OCI-LY3 (cell line): ENCODE data around the gene ADGRB3.
A peak's percentile ranks its signal among the peaks of the same experiment; 100 is the strongest.

Experiments used
- H2AFZ ChIP-seq: fragments of 200-600, 300-600 bp; shearing (Covaris generic); 2 replicates; pipeline ENCODE4 v1.6.0; 2014; ENCODE audit warnings: antibody characterized with exemption, low read depth, low read length
- H3K27ac ChIP-seq: fragments of 200-600, 300-600 bp; sonication (generic); 2 replicates; pipeline ENCODE4 v1.5.1; 2014; ENCODE audit warnings: mild to moderate bottlenecking, low read length, moderate library complexity, mixed read lengths
- H3K27me3 ChIP-seq: fragments of 200-600, 300-600 bp; sonication (generic); 2 replicates; pipeline ENCODE4 v1.6.1; 2014; ENCODE audit warnings: low read depth, low read length, mixed read lengths
- H3K36me3 ChIP-seq: fragments of 200-600, 300-600 bp; sonication (generic); replicated peaks from 2 replicates; pipeline ENCODE3; 2014; ENCODE audit warnings: low read depth, low read length, mixed read lengths
- H3K4me1 ChIP-seq: fragments of 300-600, 200-600 bp; sonication (generic); 2 replicates; pipeline ENCODE4 v1.6.1; 2014; ENCODE audit warnings: low read length, mixed read lengths
- H3K4me2 ChIP-seq: fragments of 200-600, 300-600 bp; sonication (generic); 2 replicates; pipeline ENCODE4 v1.6.1; 2014; ENCODE audit warnings: low read length, mixed read lengths
- H3K4me3 ChIP-seq: fragments of 300-600, 200-600 bp; sonication (generic); 2 replicates; pipeline ENCODE4 v1.5.1; 2014; ENCODE audit warnings: antibody characterized with exemption, mild to moderate bottlenecking, low read length, moderate library complexity
- H3K79me2 ChIP-seq: fragments of 300-600, 200-600 bp; shearing (Covaris generic); 2 replicates; pipeline ENCODE4 v1.6.1; 2014; ENCODE audit warnings: mild to moderate bottlenecking, low read length, mixed read lengths
- H3K9ac ChIP-seq: fragments of 300-600, 200-600 bp; shearing (Covaris generic); 2 replicates; pipeline ENCODE4 v1.6.0; 2014; ENCODE audit warnings: mild to moderate bottlenecking, low read length, moderate library complexity
- H3K9me3 ChIP-seq: fragments of 200-600, 300-600 bp; shearing (Covaris generic); 2 replicates; pipeline ENCODE4 v1.6.1; 2014; ENCODE audit warnings: low read length, mixed read lengths; ENCODE audit not compliant: insufficient read depth
- H4K20me1 ChIP-seq: fragments of 200-600, 300-600 bp; sonication (generic); 2 replicates; pipeline ENCODE4 v1.6.1; 2016; ENCODE audit warnings: low read length, mixed read lengths; ENCODE audit not compliant: insufficient read depth
- CTCF ChIP-seq: fragments of 200-600, 300-600 bp; sonication (generic); IDR thresholded peaks from 2 replicates; pipeline ENCODE4 v1.5.1; 2014; ENCODE audit warnings: antibody characterized with exemption, low read length, low read depth
- EZH2phosphoT487 ChIP-seq: fragments of 200-600 bp; shearing (Covaris generic); IDR thresholded peaks from 2 replicates; pipeline ENCODE4 v1.6.1; 2018; ENCODE audit warnings: antibody characterized with exemption, mixed run types, low read depth

The ADGRB3 gene

GRCh38 chr6:69155467-69155866 is 520.4 kb downstream of the ADGRB3 start:
- no peak overlapping the region for H3K4me3 ChIP-seq
- H2AFZ ChIP-seq = no peak overlapping the region
- no peaks in the 10 kb centered on the region for H3K27me3 ChIP-seq
- H3K9ac ChIP-seq = no peak overlapping the region
- no peak overlapping the region for H3K27ac ChIP-seq
- H3K79me2 ChIP-seq = no peaks in the 10 kb centered on the region
- H3K4me1 ChIP-seq = peaks cover 42% of the 10 kb centered on the region
- H4K20me1 ChIP-seq = no peaks in the 10 kb centered on the region
- H3K9me3 ChIP-seq = peaks cover 5% of the 10 kb centered on the region; the same call in 1 of the 2 replicates
- no peak overlapping the region for H3K4me2 ChIP-seq
- TF ChIP-seq CTCF (peak; percentile 73), EZH2phosphoT487 (no peak)
- peaks cover 15% of the 10 kb centered on the region for H3K36me3 ChIP-seq

DNA sequence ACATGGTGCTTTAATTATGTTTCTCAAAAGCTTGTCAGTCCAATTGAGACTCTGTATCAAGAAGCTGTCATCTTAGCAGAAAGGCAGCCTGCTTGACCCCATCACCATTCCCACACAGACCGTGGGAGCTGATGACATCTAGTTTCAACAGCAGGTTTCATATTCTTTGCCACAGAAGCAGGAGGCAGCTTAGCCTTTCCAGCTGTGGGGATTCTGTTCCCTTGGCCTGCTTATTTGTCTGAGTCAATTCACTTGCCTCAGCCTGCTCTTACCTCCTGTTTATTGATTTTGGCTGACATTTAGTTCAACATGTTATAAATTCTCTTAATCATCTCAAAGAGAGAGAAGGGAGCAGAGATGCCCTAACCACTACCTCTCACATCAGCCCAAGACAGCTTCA is 527.7 kb downstream of the ADGRB3 start:
- no peak overlapping the region for H3K9ac ChIP-seq
- no peak overlapping the region for H2AFZ ChIP-seq
- H4K20me1 ChIP-seq = no peaks in the 10 kb centered on the region
- H3K4me3 ChIP-seq = no peak overlapping the region
- H3K27ac ChIP-seq = no peak overlapping the region
- no peaks in the 10 kb centered on the region for H3K27me3 ChIP-seq
- TF ChIP-seq CTCF = no peak
- no peak for TF ChIP-seq EZH2phosphoT487
- H3K36me3 ChIP-seq = no peaks in the 10 kb centered on the region
- no peaks in the 10 kb centered on the region for H3K9me3 ChIP-seq
- no peak overlapping the region for H3K4me2 ChIP-seq
- no peaks in the 10 kb centered on the region for H3K4me1 ChIP-seq
- H3K79me2 ChIP-seq = no peaks in the 10 kb centered on the region

DNA sequence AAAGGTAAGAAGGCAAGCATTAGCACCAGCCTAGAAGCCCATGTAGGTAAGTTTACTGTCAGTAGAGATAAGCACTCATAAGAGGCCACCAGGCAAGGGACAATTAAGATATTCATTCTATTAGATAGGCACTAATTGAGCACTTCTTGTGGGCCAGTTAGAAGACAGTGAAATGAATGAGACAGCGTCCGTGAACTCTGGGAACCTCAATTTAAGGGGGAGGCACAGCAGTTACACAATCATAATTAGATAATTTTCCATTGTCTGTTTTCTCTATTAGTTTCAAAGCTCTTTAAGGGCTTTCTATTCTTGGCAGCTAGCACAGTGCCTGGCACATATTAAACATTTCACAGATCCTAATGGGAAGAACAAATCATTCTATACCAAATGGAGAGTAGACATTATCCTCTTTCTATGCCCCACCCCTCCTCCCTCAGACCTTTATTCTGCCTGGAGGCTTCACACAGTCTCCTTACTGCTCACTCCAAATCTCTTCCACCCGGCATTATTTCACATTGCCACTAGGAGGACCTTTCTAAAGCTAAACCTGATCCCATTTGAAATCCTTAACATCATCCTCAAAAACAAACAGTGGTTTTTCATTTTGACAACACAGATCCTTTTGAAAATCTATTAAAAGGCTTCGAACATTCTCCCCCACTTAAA is 529.6 kb downstream of the ADGRB3 start:
- H3K4me3 ChIP-seq = no peak overlapping the region
- no peaks in the 10 kb centered on the region for H4K20me1 ChIP-seq
- H3K27me3 ChIP-seq = no peaks in the 10 kb centered on the region
- no peaks in the 10 kb centered on the region for H3K79me2 ChIP-seq
- no peaks in the 10 kb centered on the region for H3K4me1 ChIP-seq
- no peaks in the 10 kb centered on the region for H3K9me3 ChIP-seq
- no peak overlapping the region for H3K4me2 ChIP-seq
- no peak for TF ChIP-seq EZH2phosphoT487
- TF ChIP-seq CTCF = peak; percentile 38
- no peaks in the 10 kb centered on the region for H3K36me3 ChIP-seq
- no peak overlapping the region for H3K27ac ChIP-seq
- no peak overlapping the region for H3K9ac ChIP-seq
- H2AFZ ChIP-seq = no peak overlapping the region

DNA sequence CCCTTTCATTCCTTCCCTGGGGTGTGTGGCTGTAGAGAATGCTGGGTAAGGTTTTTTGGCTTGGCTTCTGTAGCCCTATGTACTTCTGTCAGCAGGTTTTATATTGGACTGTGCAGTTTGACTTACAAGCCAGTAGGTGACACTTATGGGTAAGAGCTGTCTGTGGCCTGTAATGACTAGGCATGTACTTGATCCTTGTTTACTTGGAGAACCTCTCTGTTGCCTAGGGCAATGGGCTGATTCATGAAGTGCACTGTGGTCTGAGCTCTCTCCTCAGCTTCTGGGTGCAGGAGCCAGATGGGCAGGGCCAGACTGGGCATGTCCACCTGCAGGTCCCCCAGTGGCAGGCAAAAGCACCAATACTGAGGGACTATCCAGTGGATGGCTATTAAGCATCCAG is 544.6 kb downstream of the ADGRB3 start:
- Histone ChIP-seq H3K9me3 (no peaks in the 10 kb centered on the region), H3K36me3 (no peaks in the 10 kb centered on the region), H2AFZ (no peak overlapping the region), H3K27ac (no peak overlapping the region), H3K9ac (no peak overlapping the region), H3K4me3 (no peak overlapping the region), H3K4me2 (no peak overlapping the region), H4K20me1 (no peaks in the 10 kb centered on the region), H3K79me2 (no peaks in the 10 kb centered on the region), H3K4me1 (no peaks in the 10 kb centered on the region), H3K27me3 (no peaks in the 10 kb centered on the region)
- TF ChIP-seq CTCF = peak; percentile 32
- TF ChIP-seq EZH2phosphoT487 = no peak
